OCI-LY7 (cell line): ENCODE results near the gene SPR.

Experiments used
- EZH2phosphoT487 ChIP-seq: fragments of 200-600 bp; sonication (generic); IDR thresholded peaks from 2 replicates; pipeline ENCODE4 v1.6.1; 2018; ENCODE audit warnings: low read depth, borderline replicate concordance, mild to moderate bottlenecking, mixed run types, antibody characterized with exemption, low read length, moderate library complexity, mixed read lengths
- TF ChIP-seq, protein P1 (sequence below): fragments of 200-600 bp; sonication (generic); conservative IDR thresholded peaks from 2 replicates; pipeline ENCODE4 v1.5.1; 2014; ENCODE audit warnings: mild to moderate bottlenecking, antibody characterized with exemption, low read length, moderate library complexity, mixed read lengths

DNA sequence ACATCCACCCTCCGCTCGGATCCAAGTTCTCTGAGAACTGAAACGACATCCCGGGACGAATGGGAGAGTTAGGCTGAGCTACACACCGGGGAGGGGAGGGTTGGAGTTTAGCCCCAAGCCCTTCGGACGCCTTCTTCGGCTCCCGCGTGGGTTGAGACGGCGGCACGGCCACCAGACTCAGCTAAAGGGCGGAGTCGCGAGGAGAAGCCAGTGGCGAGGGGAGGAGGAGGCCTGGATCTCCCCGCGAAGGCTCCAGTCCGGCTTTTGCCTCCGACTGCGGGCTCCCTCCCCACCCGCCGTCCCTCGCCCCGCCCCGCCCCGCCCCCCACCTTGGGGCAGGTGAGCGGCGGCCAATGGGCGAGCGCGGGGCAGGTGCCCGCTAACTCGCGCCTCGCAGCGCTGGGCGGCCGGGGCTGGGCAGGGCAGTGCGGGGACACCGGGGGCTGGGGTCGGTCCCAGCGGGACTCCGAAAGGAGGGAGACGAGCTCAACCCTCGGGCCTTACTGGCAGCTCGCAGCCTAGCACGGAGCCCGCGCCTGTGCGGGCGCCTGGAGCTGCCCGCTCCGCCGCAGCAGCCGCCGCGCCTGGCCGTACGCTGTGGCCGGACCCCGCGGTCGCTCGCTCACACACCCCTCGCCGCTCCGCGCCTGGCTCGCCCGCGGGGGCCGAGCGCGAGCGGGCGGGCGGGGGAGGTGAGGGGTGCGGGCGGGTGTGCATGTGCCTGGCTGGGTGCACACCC lies 30.1 kb downstream of the SPR start, which contains the start of gene EMX1:
- TF ChIP-seq, protein P1, sequence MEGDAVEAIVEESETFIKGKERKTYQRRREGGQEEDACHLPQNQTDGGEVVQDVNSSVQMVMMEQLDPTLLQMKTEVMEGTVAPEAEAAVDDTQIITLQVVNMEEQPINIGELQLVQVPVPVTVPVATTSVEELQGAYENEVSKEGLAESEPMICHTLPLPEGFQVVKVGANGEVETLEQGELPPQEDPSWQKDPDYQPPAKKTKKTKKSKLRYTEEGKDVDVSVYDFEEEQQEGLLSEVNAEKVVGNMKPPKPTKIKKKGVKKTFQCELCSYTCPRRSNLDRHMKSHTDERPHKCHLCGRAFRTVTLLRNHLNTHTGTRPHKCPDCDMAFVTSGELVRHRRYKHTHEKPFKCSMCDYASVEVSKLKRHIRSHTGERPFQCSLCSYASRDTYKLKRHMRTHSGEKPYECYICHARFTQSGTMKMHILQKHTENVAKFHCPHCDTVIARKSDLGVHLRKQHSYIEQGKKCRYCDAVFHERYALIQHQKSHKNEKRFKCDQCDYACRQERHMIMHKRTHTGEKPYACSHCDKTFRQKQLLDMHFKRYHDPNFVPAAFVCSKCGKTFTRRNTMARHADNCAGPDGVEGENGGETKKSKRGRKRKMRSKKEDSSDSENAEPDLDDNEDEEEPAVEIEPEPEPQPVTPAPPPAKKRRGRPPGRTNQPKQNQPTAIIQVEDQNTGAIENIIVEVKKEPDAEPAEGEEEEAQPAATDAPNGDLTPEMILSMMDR = no peak
- no peak for TF ChIP-seq EZH2phosphoT487
